Activated CD4-positive, alpha-beta memory T cell treated with anti-CD3 and anti-CD28 coated beads for 36 hours (primary cell): Measurements from ENCODE around the gene FIBCD1. TPM values are rescaled to one million over a fixed set of nuclear protein-coding genes. Genes with fewer than 3 reads are reported as not detected.
A peak's percentile ranks its signal among the peaks of the same experiment; 100 is the strongest.

ENCODE experiments used
- CTCF ChIA-PET: fragments of 350-600 bp; sonication (Branson Sonifier 250); formaldehyde crosslinking; loops from one replicate; lab custom pipeline; 2021; ENCODE audit warnings: antibody characterized with exemption, inconsistent platforms; lab: Charles Lee
- POLR2A ChIA-PET: fragments of 350-600 bp; sonication (Branson Sonifier 250); formaldehyde crosslinking; loops from one replicate; lab custom pipeline; 2021; ENCODE audit warnings: antibody characterized with exemption; lab: Charles Lee
- DNase-seq: peaks from one replicate; pipeline ENCODE4 v3.0.0-alpha.2; 2020
- H3K27ac Mint-ChIP-seq: one replicate; pipeline ENCODE4 v1.8.0; 2021; ENCODE audit warnings: mixed read lengths
- H3K27me3 Mint-ChIP-seq: one replicate; pipeline ENCODE4 v1.8.0; 2021; ENCODE audit warnings: mixed read lengths
- H3K36me3 Mint-ChIP-seq: one replicate; pipeline ENCODE4 v1.8.0; 2021; ENCODE audit warnings: mixed read lengths
- H3K4me1 Mint-ChIP-seq: one replicate; pipeline ENCODE4 v1.8.0; 2021; ENCODE audit warnings: low read depth, mixed read lengths
- H3K4me3 Mint-ChIP-seq: one replicate; pipeline ENCODE4 v1.8.0; 2021; ENCODE audit warnings: mild to moderate bottlenecking, mixed read lengths
- H3K9me3 Mint-ChIP-seq: one replicate; pipeline ENCODE4 v1.8.0; 2021; ENCODE audit warnings: mixed read lengths
- intact Hi-C: fragments of 100-400 bp; cut with micrococcal nuclease; formaldehyde crosslinking; loops from one replicate; pipeline ENCODE4 v1.15.1; 2023
- total RNA-seq, 2 experiments: library from RNA; stranded (reverse); gene quantifications; one replicate each; pipeline ENCODE4 v1.2.3, GENCODE V29; 2021

Gene FIBCD1
- not detected for total RNA-seq

GRCh38 chr9:130938652-130939404, at the start of gene FIBCD1:
Gene FIBCD1 (minus strand): TSS chr9:130939247. CDS start chr9:130938607, 640 bp downstream.
- no peak within 1 kb of the TSS for H3K4me3 Mint-ChIP-seq
- CTCF ChIA-PET: interaction anchor here (1.0 kb wide), 1 partner anchor 107 kb away, joined by 3 read pairs; no protein-coding TSS in a partner anchor
- peaks cover 8% of the 10 kb centered on the region for H3K4me1 Mint-ChIP-seq
- intact Hi-C loops: no loop called here
- H3K27me3 Mint-ChIP-seq: peaks cover 51% of the 10 kb centered on the region
- no peak within 1 kb of the TSS for H3K27ac Mint-ChIP-seq
- POLR2A ChIA-PET: no interaction called here
- H3K9me3 Mint-ChIP-seq: no peaks in the 10 kb centered on the region
- peak; percentile 24 for DNase-seq
- H3K36me3 Mint-ChIP-seq: no peaks in the 10 kb centered on the region

GRCh38 chr9:130988400-130988747, 49.3 kb upstream of the FIBCD1 start:
- Mint-ChIP-seq H3K4me1 (no peaks in the 10 kb centered on the region), H3K27ac (no peak overlapping the region), H3K36me3 (no peaks in the 10 kb centered on the region), H3K9me3 (no peaks in the 10 kb centered on the region), H3K27me3 (no peaks in the 10 kb centered on the region), H3K4me3 (no peak overlapping the region)
- intact Hi-C loops: no loop called here
- DNase-seq: no peak
- ChIA-PET POLR2A (no interaction called here), CTCF (no interaction called here)

DNA sequence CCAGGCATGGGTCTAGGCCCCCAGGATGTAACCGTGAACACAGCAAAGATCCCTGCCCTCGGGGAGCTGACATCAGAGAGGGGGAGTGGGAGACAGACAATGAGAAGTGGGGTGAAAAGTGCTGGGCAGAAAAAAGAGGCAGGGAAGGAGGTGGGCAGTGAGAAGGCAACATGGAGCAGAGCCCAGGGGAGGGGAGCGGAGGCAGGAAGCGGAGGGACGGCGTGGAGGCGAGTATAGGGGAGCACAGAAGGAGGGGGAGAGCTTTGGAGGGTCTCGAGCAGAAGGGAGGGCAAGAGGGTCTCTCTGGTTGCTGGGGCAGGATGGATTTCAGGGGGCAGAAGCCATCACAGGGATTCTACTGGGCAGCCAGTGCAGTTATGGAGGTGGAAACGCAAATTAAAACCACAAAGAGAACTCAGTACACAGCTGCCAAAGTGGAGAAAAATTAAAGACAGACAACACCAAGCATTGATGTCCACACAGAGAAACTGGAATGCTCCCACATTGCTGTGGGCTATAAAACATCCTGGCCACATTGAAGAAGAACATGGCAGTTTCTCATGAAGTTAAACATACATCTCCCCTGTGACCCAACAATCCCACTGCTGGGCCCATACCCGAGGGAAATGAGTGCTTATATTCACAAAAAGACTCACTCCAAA, 48.8 kb upstream of the FIBCD1 start:
- H3K27ac Mint-ChIP-seq: no peak overlapping the region
- ChIA-PET CTCF (no interaction called here), POLR2A (no interaction called here)
- H3K9me3 Mint-ChIP-seq: no peaks in the 10 kb centered on the region
- no peak overlapping the region for H3K4me3 Mint-ChIP-seq
- no peak for DNase-seq
- no peaks in the 10 kb centered on the region for H3K4me1 Mint-ChIP-seq
- H3K27me3 Mint-ChIP-seq: no peaks in the 10 kb centered on the region
- intact Hi-C loops: no loop called here
- no peaks in the 10 kb centered on the region for H3K36me3 Mint-ChIP-seq

GRCh38 chr9:130987054-130987453, 48.0 kb upstream of the FIBCD1 start:
- no peak for DNase-seq
- intact Hi-C loops: no loop called here
- no peak overlapping the region for H3K4me3 Mint-ChIP-seq
- H3K36me3 Mint-ChIP-seq: no peaks in the 10 kb centered on the region
- POLR2A ChIA-PET: no interaction called here
- H3K4me1 Mint-ChIP-seq: no peaks in the 10 kb centered on the region
- no peaks in the 10 kb centered on the region for H3K27me3 Mint-ChIP-seq
- no peaks in the 10 kb centered on the region for H3K9me3 Mint-ChIP-seq
- H3K27ac Mint-ChIP-seq: no peak overlapping the region
- CTCF ChIA-PET: no interaction called here

DNA sequence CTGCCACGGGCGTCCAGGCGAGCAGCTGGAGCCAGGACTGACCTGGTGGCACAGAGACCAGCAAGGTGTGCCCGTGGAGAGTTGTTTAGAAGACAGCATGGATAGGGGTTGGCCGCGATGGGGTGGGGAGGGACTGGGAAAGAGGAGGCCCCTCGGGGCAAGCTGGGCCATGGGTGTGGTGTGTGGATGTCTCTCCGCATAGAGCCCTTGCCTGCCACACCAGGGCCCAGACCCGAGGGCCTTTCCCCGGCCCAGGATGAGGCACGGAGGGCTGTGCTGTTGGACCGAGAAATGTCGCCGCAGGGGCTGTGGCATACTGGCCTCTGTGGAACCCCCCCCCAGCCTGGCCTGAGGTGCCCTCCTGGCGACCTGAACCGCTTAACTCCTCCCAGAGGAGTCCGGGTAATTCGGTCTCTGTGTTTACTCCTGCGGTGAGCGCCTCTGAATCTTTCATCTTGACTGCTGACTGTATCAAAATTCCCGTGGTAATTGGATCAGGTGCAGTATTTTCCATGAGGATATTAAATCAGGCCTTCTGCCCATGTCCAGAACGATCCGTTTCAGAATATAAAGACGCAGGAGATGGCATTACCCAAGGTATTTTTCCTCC, 47.4 kb upstream of the FIBCD1 start:
- ChIA-PET POLR2A (no interaction called here), CTCF (interaction anchor here (0.8 kb wide), 1 partner anchor 12 kb away, joined by 3 read pairs; no protein-coding TSS in a partner anchor)
- no peak for DNase-seq
- Mint-ChIP-seq H3K36me3 (no peaks in the 10 kb centered on the region), H3K4me3 (no peak overlapping the region), H3K27me3 (no peaks in the 10 kb centered on the region), H3K9me3 (no peaks in the 10 kb centered on the region), H3K4me1 (no peaks in the 10 kb centered on the region), H3K27ac (no peak overlapping the region)
- intact Hi-C loops: no loop called here

- POLR2A ChIA-PET: no interaction called here
- Mint-ChIP-seq H3K27ac (no peak overlapping the region), H3K4me1 (no peaks in the 10 kb centered on the region), H3K27me3 (no peaks in the 10 kb centered on the region), H3K4me3 (no peak overlapping the region), H3K9me3 (no peaks in the 10 kb centered on the region), H3K36me3 (no peaks in the 10 kb centered on the region)
- intact Hi-C loops: no loop called here
- DNase-seq: no peak
- CTCF ChIA-PET: interaction anchor here (0.8 kb wide), 1 partner anchor 13 kb away, joined by 3 read pairs; no protein-coding TSS in a partner anchor
Observed at GRCh38 chr9:130985606-130986162, 46.6 kb upstream of the FIBCD1 start.

- Mint-ChIP-seq H3K4me3 (no peak overlapping the region), H3K9me3 (no peaks in the 10 kb centered on the region), H3K27ac (no peak overlapping the region), H3K36me3 (no peaks in the 10 kb centered on the region), H3K27me3 (peaks cover 3% of the 10 kb centered on the region), H3K4me1 (no peaks in the 10 kb centered on the region)
- no peak for DNase-seq
- intact Hi-C loops: no loop called here
- CTCF ChIA-PET: interaction anchor here (1.2 kb wide), 1 partner anchor 14 kb away, joined by 4 read pairs; no protein-coding TSS in a partner anchor
- POLR2A ChIA-PET: no interaction called here
Observed at GRCh38 chr9:130985029-130985428, 46.0 kb upstream of the FIBCD1 start.

DNA sequence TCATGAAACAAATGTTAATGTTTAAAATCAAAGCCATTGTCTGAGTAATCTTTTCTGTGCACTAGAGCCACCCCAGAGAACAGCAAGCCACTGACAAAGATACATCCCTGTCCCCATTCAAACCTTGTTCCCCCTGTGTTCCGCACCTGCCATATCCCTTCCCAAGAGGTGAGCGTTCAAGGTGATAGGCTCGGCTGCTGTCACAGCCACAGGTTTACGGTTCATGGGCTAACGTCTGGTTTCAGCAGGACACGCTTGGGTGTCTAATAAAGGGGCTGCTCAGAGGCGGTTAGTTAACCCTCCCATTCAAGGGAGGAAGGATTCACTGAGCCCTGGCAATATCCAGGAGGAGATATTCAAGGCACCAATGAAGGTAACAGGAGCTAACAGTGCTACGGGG, 45.5 kb upstream of the FIBCD1 start:
- Mint-ChIP-seq H3K4me1 (no peaks in the 10 kb centered on the region), H3K4me3 (no peak overlapping the region), H3K9me3 (no peaks in the 10 kb centered on the region), H3K27ac (no peak overlapping the region), H3K36me3 (no peaks in the 10 kb centered on the region), H3K27me3 (peaks cover 3% of the 10 kb centered on the region)
- intact Hi-C loops: no loop called here
- CTCF ChIA-PET: interaction anchor here (1.2 kb wide), 1 partner anchor 14 kb away, joined by 4 read pairs; no protein-coding TSS in a partner anchor
- POLR2A ChIA-PET: no interaction called here
- no peak for DNase-seq

DNA sequence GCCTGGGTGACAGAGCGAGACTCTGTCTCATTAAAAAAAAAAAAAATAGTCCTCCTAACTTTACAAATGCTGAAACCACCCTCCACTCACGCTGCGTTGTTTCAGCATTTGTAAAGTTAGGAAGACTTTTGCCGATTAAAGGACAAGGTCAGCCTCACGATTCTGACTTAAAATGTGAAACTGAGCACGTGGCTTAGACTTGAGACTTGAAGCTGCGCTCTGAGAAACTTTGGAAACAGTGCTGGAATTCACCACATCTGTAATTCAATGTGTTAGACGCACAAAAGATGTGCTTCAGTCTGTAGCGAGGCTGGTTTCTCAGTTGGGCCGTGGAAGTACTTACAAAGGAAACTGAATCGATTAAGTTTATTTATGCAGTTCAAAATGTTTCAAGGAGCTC, 44.9 kb upstream of the FIBCD1 start:
- CTCF ChIA-PET: interaction anchor here (1.2 kb wide), 1 partner anchor 15 kb away, joined by 4 read pairs; no protein-coding TSS in a partner anchor
- Mint-ChIP-seq H3K4me3 (no peak overlapping the region), H3K4me1 (no peaks in the 10 kb centered on the region), H3K9me3 (no peaks in the 10 kb centered on the region), H3K27ac (no peak overlapping the region), H3K36me3 (no peaks in the 10 kb centered on the region), H3K27me3 (peaks cover 3% of the 10 kb centered on the region)
- intact Hi-C loops: no loop called here
- DNase-seq: no peak
- POLR2A ChIA-PET: no interaction called here

DNA sequence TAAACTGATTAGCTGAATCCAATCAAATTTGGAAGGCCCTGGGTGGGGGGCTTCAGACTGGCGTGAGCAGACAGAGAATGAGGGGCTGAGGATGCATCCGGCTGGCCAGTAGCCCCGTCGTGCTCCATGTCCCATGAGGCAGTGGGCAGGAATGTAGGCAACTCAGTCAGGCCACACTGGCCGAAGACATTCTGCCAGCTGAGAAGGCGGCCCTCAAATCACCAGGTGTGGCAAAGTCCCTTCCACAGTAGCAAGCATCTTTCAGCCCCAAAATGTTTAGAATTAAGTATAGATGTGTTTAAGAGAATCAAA, 44.3 kb upstream of the FIBCD1 start:
- Mint-ChIP-seq H3K27me3 (peaks cover 3% of the 10 kb centered on the region), H3K36me3 (no peaks in the 10 kb centered on the region), H3K27ac (no peak overlapping the region), H3K4me1 (no peaks in the 10 kb centered on the region), H3K4me3 (no peak overlapping the region), H3K9me3 (no peaks in the 10 kb centered on the region)
- intact Hi-C loops: no loop called here
- DNase-seq: no peak
- POLR2A ChIA-PET: no interaction called here
- CTCF ChIA-PET: no interaction called here

DNA sequence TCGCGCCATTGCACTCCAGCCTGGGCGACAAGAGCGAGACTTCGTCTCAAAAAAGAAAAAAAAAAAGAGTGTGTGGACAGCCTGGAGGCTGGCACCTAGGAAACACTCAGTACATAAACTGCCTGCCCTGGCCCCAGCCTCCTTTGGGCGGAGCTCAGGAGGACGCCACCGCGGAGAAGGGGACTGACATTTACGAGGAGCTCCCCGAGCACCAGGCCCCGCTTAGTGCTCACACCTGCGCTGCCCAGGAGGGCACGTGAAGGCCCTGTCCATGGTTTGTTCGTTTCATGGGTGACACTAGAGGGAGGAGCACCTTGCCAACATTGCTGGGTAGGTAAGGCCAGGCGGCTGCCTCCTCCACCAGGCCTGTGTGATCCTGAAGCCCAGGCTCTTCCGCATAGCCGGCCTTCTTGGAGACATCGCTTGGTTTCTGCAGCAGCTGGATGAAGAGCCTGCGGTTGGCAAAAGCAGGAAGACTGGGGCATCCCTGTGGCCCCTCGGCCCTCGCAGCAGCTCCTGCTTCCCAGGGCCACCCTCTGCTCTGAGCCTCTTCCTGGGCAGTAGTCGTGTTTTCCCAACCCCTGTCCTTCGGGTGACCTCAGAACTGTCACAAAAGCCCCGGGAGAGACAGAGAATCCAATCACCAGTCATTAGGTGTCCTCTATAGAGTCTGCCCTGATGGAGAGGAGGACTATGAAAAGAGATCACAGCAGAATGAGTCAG, 43.8 kb upstream of the FIBCD1 start:
- ChIA-PET POLR2A (no interaction called here), CTCF (interaction anchor here (2.0 kb wide), 1 partner anchor 16 kb away, joined by 6 read pairs; no protein-coding TSS in a partner anchor)
- Mint-ChIP-seq H3K36me3 (no peaks in the 10 kb centered on the region), H3K4me3 (no peak overlapping the region), H3K4me1 (no peaks in the 10 kb centered on the region), H3K9me3 (no peaks in the 10 kb centered on the region), H3K27ac (no peak overlapping the region), H3K27me3 (peaks cover 3% of the 10 kb centered on the region)
- DNase-seq: no peak
- intact Hi-C loops: no loop called here

DNA sequence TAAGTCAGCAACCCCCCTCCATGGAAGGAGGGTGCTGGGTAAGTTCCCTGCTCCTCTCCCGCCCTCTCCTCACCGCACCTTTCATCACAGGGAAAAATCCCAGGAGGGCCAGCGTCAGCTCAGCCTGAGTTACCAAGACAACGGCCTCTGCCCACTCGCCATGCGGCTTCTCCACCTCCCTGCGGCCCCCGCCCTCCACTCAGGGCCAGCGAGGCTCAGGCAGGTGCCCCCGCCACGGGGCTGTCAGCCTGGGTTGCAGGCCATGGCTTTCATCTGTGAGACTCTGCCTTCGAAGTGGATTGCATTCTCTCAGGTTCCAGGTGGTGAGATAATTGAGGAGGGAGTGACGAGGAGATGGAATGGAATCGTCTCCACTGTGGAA, 42.7 kb upstream of the FIBCD1 start:
- no peak overlapping the region for H3K27ac Mint-ChIP-seq
- H3K36me3 Mint-ChIP-seq: no peaks in the 10 kb centered on the region
- intact Hi-C loops: no loop called here
- peaks cover 6% of the 10 kb centered on the region for H3K27me3 Mint-ChIP-seq
- H3K4me1 Mint-ChIP-seq: no peaks in the 10 kb centered on the region
- no peak overlapping the region for H3K4me3 Mint-ChIP-seq
- ChIA-PET CTCF (interaction anchor here (2.0 kb wide), 1 partner anchor 17 kb away, joined by 6 read pairs; no protein-coding TSS in a partner anchor), POLR2A (no interaction called here)
- no peaks in the 10 kb centered on the region for H3K9me3 Mint-ChIP-seq
- DNase-seq: no peak
